Muscle layer of duodenum (tissue), 2 donors: ENCODE measurements around the gene PAM.

ENCODE experiments used
- H3K27ac ChIP-seq: one replicate; pipeline ENCODE4 v1.7.0; 2013; ENCODE audit warnings: mild to moderate bottlenecking, low read length
- H3K27me3 ChIP-seq: one replicate; pipeline ENCODE4 v1.7.0; 2013; ENCODE audit warnings: low read depth, mild to moderate bottlenecking, control low read depth, low read length
- H3K36me3 ChIP-seq, 2 donors: one replicate each; pipeline ENCODE4 v1.7.0; 2013; ENCODE audit warnings: low read length in 2 of 2, control low read depth in 1 of 2, mild to moderate bottlenecking in 1 of 2; ENCODE audit not compliant: insufficient read depth in 2 of 2, control insufficient read depth in 1 of 2
- H3K4me1 ChIP-seq, 2 donors: one replicate each; pipeline ENCODE4 v1.7.0; 2013; ENCODE audit warnings: low read length in 2 of 2, mild to moderate bottlenecking in 2 of 2, control low read depth in 1 of 2, moderate library complexity in 1 of 2; ENCODE audit not compliant: insufficient read depth in 2 of 2, control insufficient read depth in 1 of 2
- H3K4me3 ChIP-seq, 2 donors: one replicate each; pipeline ENCODE4 v1.7.0; 2013; ENCODE audit warnings: low read length in 2 of 2, low read depth in 1 of 2, mild to moderate bottlenecking in 1 of 2
- H3K9me3 ChIP-seq, 2 donors: one replicate each; pipeline ENCODE4 v1.7.0; 2013; ENCODE audit warnings: low read length in 2 of 2, control low read depth in 1 of 2, mild to moderate bottlenecking in 1 of 2; ENCODE audit not compliant: control insufficient read depth in 1 of 2
- donor health status: healthy.

The PAM gene

GRCh38 chr5:102818345-102818744, 63.2 kb downstream of the PAM start:
- H3K27ac ChIP-seq, result no peak overlapping the region
- no peaks in the 10 kb centered on the region for H3K36me3 ChIP-seq
- peaks cover 5 to 6% of the 10 kb centered on the region in 2 donors for H3K4me1 ChIP-seq
- no peaks in the 10 kb centered on the region for H3K9me3 ChIP-seq
- no peaks in the 10 kb centered on the region for H3K27me3 ChIP-seq
- no peak overlapping the region for H3K4me3 ChIP-seq

GRCh38 chr5:102818934-102819333, 63.8 kb downstream of the PAM start:
- no peak overlapping the region for H3K4me3 ChIP-seq
- H3K36me3 ChIP-seq, result no peaks in the 10 kb centered on the region

GRCh38 chr5:102819634-102820033, 64.5 kb downstream of the PAM start:
- H3K4me3 ChIP-seq, result no peak overlapping the region
- peaks cover 5 to 6% of the 10 kb centered on the region in 2 donors for H3K4me1 ChIP-seq
- H3K9me3 ChIP-seq, result no peaks in the 10 kb centered on the region
- H3K36me3 ChIP-seq, result no peaks in the 10 kb centered on the region
- no peak overlapping the region for H3K27ac ChIP-seq
- no peaks in the 10 kb centered on the region for H3K27me3 ChIP-seq

More at GRCh38 chr5:102818934-102819333, 63.8 kb downstream of the PAM start:
- H3K27me3 ChIP-seq, result no peaks in the 10 kb centered on the region
- peaks cover 5 to 6% of the 10 kb centered on the region in 2 donors for H3K4me1 ChIP-seq
- H3K27ac ChIP-seq, result no peak overlapping the region
- H3K9me3 ChIP-seq, result no peaks in the 10 kb centered on the region

GRCh38 chr5:102823441-102823874, 68.4 kb downstream of the PAM start:
- Histone ChIP-seq H3K27me3 (no peaks in the 10 kb centered on the region), H3K9me3 (no peaks in the 10 kb centered on the region), H3K36me3 (no peaks in the 10 kb centered on the region), H3K4me1 (no peaks in the 10 kb centered on the region), H3K27ac (peak overlapping the region; percentile 5), H3K4me3 (no peak overlapping the region)

- Histone ChIP-seq H3K27ac (no peak overlapping the region), H3K4me1 (no peaks in the 10 kb centered on the region), H3K27me3 (no peaks in the 10 kb centered on the region), H3K9me3 (no peaks in the 10 kb centered on the region), H3K36me3 (no peaks in the 10 kb centered on the region), H3K4me3 (no peak overlapping the region)
These were observed 71.5 kb downstream of the PAM start for GRCh38 chr5:102826629-102827028.

- H3K27me3 ChIP-seq, result no peaks in the 10 kb centered on the region
These were observed 75.1 kb downstream of the PAM start for GRCh38 chr5:102830241-102830640.

GRCh38 chr5:102832445-102832844, 77.3 kb downstream of the PAM start:
- no peak overlapping the region for H3K27ac ChIP-seq
- no peaks in the 10 kb centered on the region for H3K27me3 ChIP-seq
- H3K4me1 ChIP-seq, result peaks cover 0 to 5% of the 10 kb centered on the region in 2 donors
- H3K9me3 ChIP-seq, result no peaks in the 10 kb centered on the region
- no peak overlapping the region for H3K4me3 ChIP-seq
- no peaks in the 10 kb centered on the region for H3K36me3 ChIP-seq

More at GRCh38 chr5:102830241-102830640, 75.1 kb downstream of the PAM start:
- no peaks in the 10 kb centered on the region for H3K4me1 ChIP-seq
- no peaks in the 10 kb centered on the region for H3K36me3 ChIP-seq
- no peak overlapping the region for H3K27ac ChIP-seq
- no peak overlapping the region for H3K4me3 ChIP-seq
- H3K9me3 ChIP-seq, result no peaks in the 10 kb centered on the region

- H3K4me1 ChIP-seq, result peaks cover 0 to 5% of the 10 kb centered on the region in 2 donors
- no peak overlapping the region for H3K4me3 ChIP-seq
- no peak overlapping the region for H3K27ac ChIP-seq
- no peaks in the 10 kb centered on the region for H3K27me3 ChIP-seq
- no peaks in the 10 kb centered on the region for H3K36me3 ChIP-seq
- no peaks in the 10 kb centered on the region for H3K9me3 ChIP-seq
These were observed 78.0 kb downstream of the PAM start for GRCh38 chr5:102833146-102833545.

GRCh38 chr5:102834438-102834964, 79.4 kb downstream of the PAM start:
- Histone ChIP-seq H3K27ac (no peak overlapping the region), H3K27me3 (no peaks in the 10 kb centered on the region), H3K4me1 (peaks cover 0 to 5% of the 10 kb centered on the region in 2 donors), H3K36me3 (no peaks in the 10 kb centered on the region), H3K4me3 (no peak overlapping the region), H3K9me3 (no peaks in the 10 kb centered on the region)

GRCh38 chr5:102835717-102836116, 80.6 kb downstream of the PAM start:
- Histone ChIP-seq H3K9me3 (no peaks in the 10 kb centered on the region), H3K27me3 (no peaks in the 10 kb centered on the region), H3K4me1 (peaks cover 0 to 5% of the 10 kb centered on the region in 2 donors), H3K4me3 (no peak overlapping the region), H3K36me3 (no peaks in the 10 kb centered on the region), H3K27ac (no peak overlapping the region)

- no peaks in the 10 kb centered on the region for H3K36me3 ChIP-seq
- H3K9me3 ChIP-seq, result no peaks in the 10 kb centered on the region
- H3K27ac ChIP-seq, result no peak overlapping the region
- peaks cover 0 to 5% of the 10 kb centered on the region in 2 donors for H3K4me1 ChIP-seq
- no peak overlapping the region for H3K4me3 ChIP-seq
- H3K27me3 ChIP-seq, result no peaks in the 10 kb centered on the region
These were observed 85.9 kb downstream of the PAM start for GRCh38 chr5:102841021-102841420.

- Histone ChIP-seq H3K4me3 (no peak overlapping the region), H3K27ac (no peak overlapping the region), H3K27me3 (no peaks in the 10 kb centered on the region), H3K4me1 (no peaks in the 10 kb centered on the region), H3K9me3 (no peaks in the 10 kb centered on the region), H3K36me3 (no peaks in the 10 kb centered on the region)
These were observed 88.9 kb downstream of the PAM start for GRCh38 chr5:102843997-102844396.
